Body of pancreas (tissue), 4 donors: ENCODE data around the gene EHMT2. TPM values are rescaled to one million over a fixed set of nuclear protein-coding genes. Genes with fewer than 3 reads are reported as not detected.

Source experiments
- ATAC-seq: fragments of 150-250 bp; one replicate; pipeline ENCODE4 v1.9.1; 2016
- DNase-seq, 4 donors: peaks; one replicate each; pipeline ENCODE4 v3.0.0-alpha.2; 2019
- H3K27ac ChIP-seq, 4 donors: fragments of 200-600 bp; sonication (generic); 1 replicate in 3 of 4; 2 replicates in 1 of 4; pipeline versions ENCODE4 v1.5.1 to v1.6.1; 2016 to 2019; ENCODE audit warnings: mild to moderate bottlenecking in 1 of 4, mixed read lengths in 1 of 4, moderate library complexity in 1 of 4
- H3K27me3 ChIP-seq, 2 donors: fragments of 200-600 bp; sonication (generic); one replicate each; pipeline ENCODE4 v1.6.0; 2016; ENCODE audit warnings: mild to moderate bottlenecking in 1 of 2
- H3K36me3 ChIP-seq, 2 donors: fragments of 200-600 bp; sonication (generic); replicated peaks in 1 of 2; 2 replicates each; pipeline ENCODE4 v1.5.1; 2016; ENCODE audit warnings: low read depth in 2 of 2; ENCODE audit not compliant: insufficient read depth in 1 of 2
- H3K4me1 ChIP-seq: fragments of 200-600 bp; sonication (generic); one replicate; pipeline ENCODE4 v1.6.0; 2016
- H3K4me3 ChIP-seq, 2 donors: fragments of 200-600 bp; sonication (generic); 1 replicate in 1 of 2; 2 replicates in 1 of 2; pipeline ENCODE4 v1.5.1; 2016 to 2019
- H3K9me3 ChIP-seq, 3 donors: fragments of 200-600 bp; sonication (generic); 1 replicate in 2 of 3; 2 replicates in 1 of 3; pipeline ENCODE4 v1.5.1; 2016
- POLR2A ChIP-seq, 3 donors: fragments of 450-650 bp; IDR thresholded peaks; one replicate each; pipeline ENCODE4 v1.6.1; 2016; ENCODE audit warnings: antibody characterized with exemption in 3 of 3, mild to moderate bottlenecking in 2 of 3
- WGBS, 2 donors: methylation state at CpG; one replicate each; pipeline ENCODE4 v1.1.5; 2017; 5-methylcytosine and 5-hydroxymethylcytosine counted together
- intact Hi-C: fragments of 100-400 bp; cut with DNase I; formaldehyde crosslinking; loops from one replicate; pipeline ENCODE4 v1.15.1; 2023
- total RNA-seq, 2 donors: library from RNA; depleted of rRNA; stranded (reverse); fragments of >200 nt; gene quantifications; one replicate each; pipeline ENCODE4 v1.1.0, GENCODE V29; 2016
- TF ChIP-seq, protein P1 (sequence below), 7 experiments: fragments of 450-650 bp in 4 of 7; fragments of 200-600 bp in 3 of 7; sonication (generic) in 3 of 7; IDR thresholded peaks; one replicate each; pipeline ENCODE4 v1.5.1; 2016 to 2019; ENCODE audit warnings: antibody characterized with exemption in 7 of 7

Gene EHMT2
- total RNA-seq, 2 donors from 2014 or later: 35.8 to 87.7 TPM

DNA sequence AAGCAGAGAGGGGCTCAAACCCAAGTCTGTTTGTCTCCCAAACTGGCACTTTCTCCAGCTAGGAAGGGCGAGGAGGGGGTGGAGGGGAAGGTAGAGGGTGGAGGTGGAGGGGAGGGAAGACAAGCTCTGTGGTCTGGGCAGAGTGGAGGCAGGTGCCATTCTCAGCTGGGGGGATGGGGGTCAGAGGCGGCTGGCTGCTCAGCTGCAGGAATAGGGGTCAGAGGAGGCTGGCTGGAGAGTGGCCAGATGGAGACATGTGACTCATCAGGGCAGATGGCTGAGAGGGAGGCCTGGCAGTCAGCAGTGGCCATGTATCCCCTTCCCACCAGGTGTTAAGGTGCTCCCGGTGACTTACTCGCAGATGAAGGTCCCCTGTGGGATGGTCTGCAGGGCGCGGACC is 15.2 kb downstream of the EHMT2 start:
- WGBS, 2 donors: 91 to 94% methylated on average over 5 to 6 of the region's 6 CpGs
- peaks cover 7 to 38% of the 10 kb centered on the region in 2 donors for H3K36me3 ChIP-seq
- no peak for DNase-seq

DNA sequence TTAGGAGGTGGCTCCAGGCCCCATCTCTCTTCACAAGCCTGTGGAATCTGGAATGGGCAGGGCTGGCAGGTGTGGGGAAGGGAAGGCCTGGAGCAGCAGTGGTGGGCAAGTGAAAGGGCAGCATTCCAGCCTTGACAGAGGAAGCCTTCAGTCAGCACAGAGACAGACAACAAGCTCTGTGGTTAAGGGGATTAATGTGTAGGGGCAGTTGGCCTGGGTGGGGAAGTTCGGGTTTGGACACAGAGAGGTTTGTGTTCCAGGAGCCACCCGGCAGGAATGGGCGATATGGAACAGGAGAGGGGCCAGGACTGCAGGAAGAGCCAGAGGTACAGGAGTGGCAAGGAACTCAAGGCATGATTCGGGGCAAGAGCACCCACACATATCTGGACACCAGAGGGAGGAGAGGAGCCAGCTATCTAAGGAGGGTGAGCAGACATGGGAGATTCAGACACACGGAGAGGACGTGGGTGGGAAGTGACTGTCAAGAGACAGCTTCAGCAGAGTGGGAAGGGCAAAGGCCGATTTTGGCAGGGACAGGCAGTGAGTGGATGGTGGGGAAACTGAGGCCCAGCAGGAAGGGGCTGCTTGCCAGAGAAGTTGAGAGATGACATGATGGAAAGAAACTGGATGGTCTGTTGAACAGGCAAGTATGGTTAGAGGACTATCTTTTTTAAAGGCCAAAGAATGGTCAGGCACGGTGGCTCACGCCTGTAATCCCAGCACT is 16.2 kb downstream of the EHMT2 start:
- ATAC-seq (no peak), DNase-seq (no peak)
- Histone ChIP-seq H3K9me3 (no peaks in the 10 kb centered on the region), H3K4me1 (peaks cover 20% of the 10 kb centered on the region), H3K27ac (no peak overlapping the region), H3K27me3 (no peaks in the 10 kb centered on the region), H3K36me3 (peaks cover 7 to 32% of the 10 kb centered on the region in 2 donors), H3K4me3 (no peak overlapping the region)
- WGBS, 2 donors: 83 to 89% methylated on average over 9 of the region's 9 CpGs
- TF ChIP-seq POLR2A (IDR thresholded peaks at IDR 0.05): no peak
- TF ChIP-seq, protein P1, sequence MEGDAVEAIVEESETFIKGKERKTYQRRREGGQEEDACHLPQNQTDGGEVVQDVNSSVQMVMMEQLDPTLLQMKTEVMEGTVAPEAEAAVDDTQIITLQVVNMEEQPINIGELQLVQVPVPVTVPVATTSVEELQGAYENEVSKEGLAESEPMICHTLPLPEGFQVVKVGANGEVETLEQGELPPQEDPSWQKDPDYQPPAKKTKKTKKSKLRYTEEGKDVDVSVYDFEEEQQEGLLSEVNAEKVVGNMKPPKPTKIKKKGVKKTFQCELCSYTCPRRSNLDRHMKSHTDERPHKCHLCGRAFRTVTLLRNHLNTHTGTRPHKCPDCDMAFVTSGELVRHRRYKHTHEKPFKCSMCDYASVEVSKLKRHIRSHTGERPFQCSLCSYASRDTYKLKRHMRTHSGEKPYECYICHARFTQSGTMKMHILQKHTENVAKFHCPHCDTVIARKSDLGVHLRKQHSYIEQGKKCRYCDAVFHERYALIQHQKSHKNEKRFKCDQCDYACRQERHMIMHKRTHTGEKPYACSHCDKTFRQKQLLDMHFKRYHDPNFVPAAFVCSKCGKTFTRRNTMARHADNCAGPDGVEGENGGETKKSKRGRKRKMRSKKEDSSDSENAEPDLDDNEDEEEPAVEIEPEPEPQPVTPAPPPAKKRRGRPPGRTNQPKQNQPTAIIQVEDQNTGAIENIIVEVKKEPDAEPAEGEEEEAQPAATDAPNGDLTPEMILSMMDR (IDR thresholded peaks at IDR 0.05): no peak
- intact Hi-C loops: no loop called here

More for the DNA sequence above, 15.2 kb downstream of the EHMT2 start:
- H3K4me1 ChIP-seq: peaks cover 14% of the 10 kb centered on the region
- intact Hi-C loops: no loop called here
- H3K9me3 ChIP-seq: no peaks in the 10 kb centered on the region
- TF ChIP-seq, protein P1 (IDR thresholded peaks at IDR 0.05): no peak
- no peak for TF ChIP-seq POLR2A (IDR thresholded peaks at IDR 0.05)
- no peaks in the 10 kb centered on the region for H3K27me3 ChIP-seq
- no peak overlapping the region for H3K27ac ChIP-seq
- H3K4me3 ChIP-seq: no peak overlapping the region
- no peak for ATAC-seq

DNA sequence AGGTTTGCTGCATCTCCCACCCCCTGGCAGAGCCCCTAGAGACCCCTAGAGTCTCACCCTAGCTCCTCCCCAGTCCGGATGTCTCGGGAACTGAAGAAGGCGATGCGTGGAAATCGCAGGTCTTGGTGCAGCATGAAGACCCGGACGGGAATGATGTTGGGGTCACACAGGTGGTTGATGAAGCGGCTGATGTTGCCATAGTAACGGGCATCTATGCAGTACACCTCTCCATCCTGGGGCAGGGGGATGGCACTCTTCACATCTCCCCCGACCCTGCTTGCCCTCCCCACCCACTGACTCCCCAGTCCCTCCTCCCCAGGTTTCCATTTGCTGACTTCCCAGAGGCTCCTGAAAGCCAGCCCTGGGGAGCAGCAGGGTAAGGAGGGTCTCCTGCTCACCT is 16.9 kb downstream of the EHMT2 start:
- TF ChIP-seq, protein P1 (IDR thresholded peaks at IDR 0.05): no peak
- TF ChIP-seq POLR2A (IDR thresholded peaks at IDR 0.05): no peak
- no peaks in the 10 kb centered on the region for H3K27me3 ChIP-seq
- H3K4me1 ChIP-seq: peaks cover 20% of the 10 kb centered on the region
- WGBS, 2 donors: 90 to 91% methylated on average over 10 of the region's 10 CpGs
- H3K27ac ChIP-seq: no peak overlapping the region
- no peak overlapping the region for H3K4me3 ChIP-seq
- ATAC-seq (no peak), DNase-seq (no peak)
- no peaks in the 10 kb centered on the region for H3K9me3 ChIP-seq
- peaks cover 7 to 29% of the 10 kb centered on the region in 2 donors for H3K36me3 ChIP-seq
- intact Hi-C loops: no loop called here

DNA sequence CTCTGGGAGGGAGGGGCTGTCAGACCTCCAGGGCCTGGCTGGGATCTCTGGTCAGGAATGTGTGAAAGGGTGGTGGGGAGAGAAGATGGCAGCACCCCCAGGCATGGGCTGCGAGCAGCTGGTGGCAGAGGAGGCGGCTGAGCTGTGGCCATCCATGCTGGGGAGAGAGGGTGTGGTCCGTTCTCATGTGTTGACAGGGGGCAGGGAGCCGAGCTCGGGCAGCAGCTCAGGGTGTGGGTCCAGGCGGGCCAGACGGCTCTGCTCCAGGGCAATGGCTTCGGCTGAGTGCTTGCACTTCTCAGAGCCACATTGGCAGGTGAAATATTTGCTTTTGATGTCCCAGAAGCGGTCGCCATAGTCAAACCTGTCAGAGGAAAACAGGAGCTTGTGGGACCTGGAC is 17.6 kb downstream of the EHMT2 start:
- TF ChIP-seq, protein P1 (IDR thresholded peaks at IDR 0.05): no peak
- TF ChIP-seq POLR2A (IDR thresholded peaks at IDR 0.05): no peak
- Histone ChIP-seq H3K4me1 (peaks cover 20% of the 10 kb centered on the region), H3K27ac (no peak overlapping the region), H3K9me3 (no peaks in the 10 kb centered on the region), H3K36me3 (peaks cover 7 to 28% of the 10 kb centered on the region in 2 donors), H3K27me3 (no peaks in the 10 kb centered on the region), H3K4me3 (no peak overlapping the region)
- intact Hi-C loops: no loop called here
- ATAC-seq: no peak
- 87 to 90% methylated on average over 6 to 10 of the region's 10 CpGs for WGBS, 2 donors
- no peak for DNase-seq

DNA sequence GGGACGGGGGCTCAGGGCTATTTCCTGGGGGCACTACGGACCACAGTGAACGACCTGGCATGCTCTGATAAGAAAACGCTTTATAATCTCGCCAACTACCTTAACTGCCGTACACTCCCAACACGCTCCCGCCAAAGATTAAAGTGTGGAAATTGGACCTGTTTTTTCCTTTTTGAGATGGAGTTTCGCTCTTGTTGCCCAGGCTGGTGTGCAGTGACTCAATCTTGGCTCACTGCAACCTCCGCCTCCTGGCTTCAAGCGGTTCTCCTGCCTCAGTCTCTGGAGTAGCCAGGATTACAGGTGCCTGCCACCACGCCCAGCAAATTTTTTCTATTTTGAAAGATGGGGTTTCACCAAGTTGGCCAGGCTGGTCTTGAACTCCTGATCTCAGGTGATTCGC is 18.4 kb downstream of the EHMT2 start:
- ATAC-seq: no peak
- H3K36me3 ChIP-seq: peaks cover 7 to 22% of the 10 kb centered on the region in 2 donors
- TF ChIP-seq POLR2A (IDR thresholded peaks at IDR 0.05): no peak
- TF ChIP-seq, protein P1 (IDR thresholded peaks at IDR 0.05): no peak
- H3K27ac ChIP-seq: peak overlapping the region; percentile 61 to 79 (median 74)
- no peaks in the 10 kb centered on the region for H3K9me3 ChIP-seq
- H3K4me1 ChIP-seq: peaks cover 20% of the 10 kb centered on the region
- 42 to 73% methylated on average over 13 of the region's 13 CpGs for WGBS, 2 donors
- no peak for DNase-seq
- H3K4me3 ChIP-seq: no peak overlapping the region
- no peaks in the 10 kb centered on the region for H3K27me3 ChIP-seq
- intact Hi-C loops: no loop called here
